Lower lobe of right lung (tissue), 2 donors: ENCODE results near the gene CHD9. TPM values are rescaled to one million over a fixed set of nuclear protein-coding genes. Genes with fewer than 3 reads are reported as not detected.

Experiments
- ATAC-seq, 2 donors: fragments of 200-7000 bp; cut with Tn5 transposase; one replicate each; pipeline ENCODE4 v1.9.1; 2020 to 2022; ENCODE audit warnings: mild to moderate bottlenecking in 2 of 2, moderate library complexity in 2 of 2
- DNase-seq: peaks from one replicate; pipeline ENCODE4 v3.0.0-alpha.2; 2020
- H3K27ac ChIP-seq: fragments of 200-600 bp; one replicate; pipeline ENCODE4 v1.8.0; 2022
- H3K27me3 ChIP-seq: fragments of 200-600 bp; one replicate; pipeline ENCODE4 v1.8.0; 2022; ENCODE audit warnings: low read depth
- H3K36me3 ChIP-seq: fragments of 200-600 bp; one replicate; pipeline ENCODE4 v1.8.0; 2022; ENCODE audit warnings: mild to moderate bottlenecking
- H3K4me1 ChIP-seq: fragments of 200-600 bp; one replicate; pipeline ENCODE4 v1.8.0; 2022
- H3K4me3 ChIP-seq: fragments of 200-600 bp; one replicate; pipeline ENCODE4 v1.8.0; 2022; ENCODE audit warnings: mild to moderate bottlenecking
- H3K9me3 ChIP-seq: fragments of 200-600 bp; one replicate; pipeline ENCODE4 v1.8.0; 2022
- intact Hi-C: fragments of 100-400 bp; cut with DNase I; formaldehyde crosslinking; loops from one replicate; pipeline ENCODE4 v1.11.0; 2022
- total RNA-seq: library from RNA; stranded (reverse); fragmentation: NEBNext Ultra II Directional; extraction: Animal tissue kit (Norgen Biotek cat#: 25700); gene quantifications from one replicate; pipeline ENCODE4 v1.2.1, GENCODE V29; 2021
- TF ChIP-seq, protein P1 (sequence below): fragments of 200-600 bp; IDR thresholded peaks from one replicate; pipeline ENCODE4 v1.8.0; 2022; ENCODE audit warnings: antibody characterized with exemption, mild to moderate bottlenecking
- donor health status: DM: no; HTN: yes; CAD: no; lungs with severe emphysema.

CHD9 gene
- total RNA-seq, 1 donor from 2014 or later: 73.1 TPM

DNA sequence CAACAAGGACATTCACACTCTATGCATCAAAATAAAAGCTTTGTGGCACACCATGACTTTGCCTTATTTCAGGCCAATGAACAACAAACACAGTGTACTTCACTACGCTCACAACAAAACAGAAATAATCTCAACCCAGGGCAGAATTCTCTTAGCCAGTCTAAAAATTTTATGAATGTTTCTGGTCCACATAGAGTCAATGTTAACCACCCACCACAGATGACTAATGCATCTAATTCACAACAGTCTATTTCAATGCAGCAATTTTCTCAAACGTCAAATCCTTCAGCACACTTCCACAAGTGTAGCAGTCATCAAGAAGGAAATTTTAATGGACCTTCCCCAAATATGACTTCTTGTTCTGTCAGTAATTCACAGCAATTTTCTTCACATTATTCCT is 101.7 kb downstream of the CHD9 start:
- Histone ChIP-seq H3K9me3 (no peaks in the 10 kb centered on the region), H3K27me3 (no peaks in the 10 kb centered on the region), H3K4me1 (peaks cover 7% of the 10 kb centered on the region), H3K27ac (no peak overlapping the region), H3K36me3 (peaks cover 39% of the 10 kb centered on the region), H3K4me3 (no peak overlapping the region)
- DNase-seq: no peak
- TF ChIP-seq, protein P1, sequence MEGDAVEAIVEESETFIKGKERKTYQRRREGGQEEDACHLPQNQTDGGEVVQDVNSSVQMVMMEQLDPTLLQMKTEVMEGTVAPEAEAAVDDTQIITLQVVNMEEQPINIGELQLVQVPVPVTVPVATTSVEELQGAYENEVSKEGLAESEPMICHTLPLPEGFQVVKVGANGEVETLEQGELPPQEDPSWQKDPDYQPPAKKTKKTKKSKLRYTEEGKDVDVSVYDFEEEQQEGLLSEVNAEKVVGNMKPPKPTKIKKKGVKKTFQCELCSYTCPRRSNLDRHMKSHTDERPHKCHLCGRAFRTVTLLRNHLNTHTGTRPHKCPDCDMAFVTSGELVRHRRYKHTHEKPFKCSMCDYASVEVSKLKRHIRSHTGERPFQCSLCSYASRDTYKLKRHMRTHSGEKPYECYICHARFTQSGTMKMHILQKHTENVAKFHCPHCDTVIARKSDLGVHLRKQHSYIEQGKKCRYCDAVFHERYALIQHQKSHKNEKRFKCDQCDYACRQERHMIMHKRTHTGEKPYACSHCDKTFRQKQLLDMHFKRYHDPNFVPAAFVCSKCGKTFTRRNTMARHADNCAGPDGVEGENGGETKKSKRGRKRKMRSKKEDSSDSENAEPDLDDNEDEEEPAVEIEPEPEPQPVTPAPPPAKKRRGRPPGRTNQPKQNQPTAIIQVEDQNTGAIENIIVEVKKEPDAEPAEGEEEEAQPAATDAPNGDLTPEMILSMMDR: no peak
- no peak for ATAC-seq
- intact Hi-C loops: no loop called here

DNA sequence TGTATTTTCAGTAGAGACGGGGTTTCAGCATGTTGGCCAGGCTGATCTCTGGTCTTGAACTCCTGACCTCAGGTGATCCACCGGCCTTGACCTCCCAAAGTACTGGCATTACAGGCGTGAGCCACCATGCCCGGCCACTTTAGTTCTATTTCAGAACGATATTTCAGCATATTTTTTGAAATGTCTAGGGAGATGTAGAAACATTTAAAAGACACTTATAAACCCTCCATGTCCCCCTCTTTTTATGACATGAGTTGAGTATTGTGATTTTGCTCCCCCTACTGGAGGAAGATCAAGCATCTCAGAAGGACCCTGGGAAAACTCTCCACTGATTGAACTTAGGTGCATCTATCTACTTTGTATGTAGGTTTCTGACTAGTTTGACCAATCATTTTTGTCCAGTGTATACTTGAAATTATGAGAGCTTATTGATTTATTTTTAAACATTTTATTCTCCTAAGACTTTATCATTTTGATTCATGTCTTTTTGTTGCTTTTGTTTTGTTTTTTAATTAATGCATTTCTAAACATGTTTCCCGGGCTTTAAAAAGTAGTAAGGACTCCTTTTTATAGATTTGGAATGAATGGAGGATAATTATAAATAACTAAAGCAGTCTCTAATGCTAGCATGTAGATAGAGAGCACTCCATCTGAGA is 105.1 kb downstream of the CHD9 start:
- no peak for DNase-seq
- Histone ChIP-seq H3K36me3 (peaks cover 43% of the 10 kb centered on the region), H3K9me3 (no peaks in the 10 kb centered on the region), H3K27me3 (no peaks in the 10 kb centered on the region), H3K4me1 (no peaks in the 10 kb centered on the region), H3K27ac (no peak overlapping the region), H3K4me3 (no peak overlapping the region)
- ATAC-seq: peak; percentile 51 to 79
- intact Hi-C loops: no loop called here
- TF ChIP-seq, protein P1: peak; percentile 72

DNA sequence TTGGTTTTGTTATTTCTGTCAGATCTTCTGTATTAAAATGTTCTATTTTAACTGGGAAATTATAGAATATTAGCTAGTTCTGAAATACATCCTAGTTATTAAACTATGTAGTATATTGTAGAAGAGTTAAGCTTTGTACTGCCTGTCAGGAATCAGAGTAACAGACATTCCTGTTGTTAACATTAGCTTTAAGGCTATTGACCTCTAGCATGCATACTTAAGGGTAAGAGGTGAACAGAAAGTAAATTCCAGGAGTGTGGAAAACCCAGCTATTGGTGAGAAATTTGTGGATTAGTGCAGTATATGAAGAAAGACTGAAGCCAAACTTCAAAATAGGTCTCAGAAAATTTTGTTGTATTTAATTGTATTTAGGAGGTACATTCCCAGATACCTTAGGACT is 111.3 kb downstream of the CHD9 start:
- Histone ChIP-seq H3K27ac (no peak overlapping the region), H3K27me3 (no peaks in the 10 kb centered on the region), H3K4me3 (no peak overlapping the region), H3K9me3 (no peaks in the 10 kb centered on the region), H3K4me1 (peaks cover 13% of the 10 kb centered on the region), H3K36me3 (peaks cover 5% of the 10 kb centered on the region)
- DNase-seq (no peak), ATAC-seq (no peak)
- TF ChIP-seq, protein P1: no peak
- intact Hi-C loops: no loop called here

DNA sequence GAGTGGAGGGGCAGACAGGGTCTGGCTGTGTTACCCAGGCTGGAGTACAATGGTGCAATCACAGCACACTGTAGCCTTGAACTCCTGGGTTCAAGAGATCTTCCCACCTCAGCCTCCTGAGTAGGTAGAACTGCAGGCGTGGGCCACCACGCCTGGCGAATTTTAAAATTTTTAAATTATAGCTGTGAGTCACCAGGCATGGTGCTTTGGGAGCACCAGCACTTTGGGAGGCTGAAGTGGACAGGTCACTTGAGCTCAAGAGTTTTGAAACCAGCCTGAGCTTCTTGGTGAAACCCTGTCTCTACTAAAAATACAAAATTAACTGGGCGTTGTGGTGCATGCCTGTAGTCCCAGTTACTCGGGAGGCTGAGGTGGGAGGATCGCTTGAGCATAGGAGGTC is 114.0 kb downstream of the CHD9 start:
- Histone ChIP-seq H3K4me1 (peaks cover 13% of the 10 kb centered on the region), H3K9me3 (no peaks in the 10 kb centered on the region), H3K27me3 (no peaks in the 10 kb centered on the region), H3K4me3 (no peak overlapping the region), H3K27ac (no peak overlapping the region), H3K36me3 (no peaks in the 10 kb centered on the region)
- ATAC-seq (peak; percentile 52 to 83), DNase-seq (no peak)
- TF ChIP-seq, protein P1: no peak
- intact Hi-C loops: no loop called here

DNA sequence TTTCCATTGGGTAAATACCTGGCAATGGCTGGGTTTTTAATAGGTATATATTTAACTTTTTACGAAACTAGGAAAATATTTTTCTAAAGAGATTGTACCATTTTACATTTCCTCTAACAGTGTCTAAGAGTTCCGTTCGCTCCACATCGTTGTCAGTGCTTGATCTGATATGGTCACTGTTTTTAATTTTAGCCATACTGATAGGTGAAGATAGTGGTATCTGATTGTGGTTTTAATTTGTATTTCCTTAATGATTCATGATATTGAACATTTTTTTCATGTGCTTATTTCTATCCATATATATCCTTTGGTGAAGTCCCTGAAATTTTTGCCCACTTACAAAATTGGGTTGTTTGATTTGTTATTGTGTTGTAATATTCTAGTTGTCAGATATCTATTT is 117.7 kb downstream of the CHD9 start:
- no peaks in the 10 kb centered on the region for H3K9me3 ChIP-seq
- no peak overlapping the region for H3K4me3 ChIP-seq
- ATAC-seq (no peak), DNase-seq (no peak)
- no peak overlapping the region for H3K27ac ChIP-seq
- H3K4me1 ChIP-seq: peaks cover 19% of the 10 kb centered on the region
- TF ChIP-seq, protein P1: no peak
- intact Hi-C loops: no loop called here
- H3K36me3 ChIP-seq: no peaks in the 10 kb centered on the region
- no peaks in the 10 kb centered on the region for H3K27me3 ChIP-seq
